ENCODE data around the gene PRKN. TPM values are rescaled to one million over a fixed set of nuclear protein-coding genes. Genes with fewer than 3 reads are reported as not detected.

Gene PRKN
- total and polyA plus RNA-seq, 4 experiments from 2014 or later: 0.50 to 5.3 (median 2.9) TPM

DNA sequence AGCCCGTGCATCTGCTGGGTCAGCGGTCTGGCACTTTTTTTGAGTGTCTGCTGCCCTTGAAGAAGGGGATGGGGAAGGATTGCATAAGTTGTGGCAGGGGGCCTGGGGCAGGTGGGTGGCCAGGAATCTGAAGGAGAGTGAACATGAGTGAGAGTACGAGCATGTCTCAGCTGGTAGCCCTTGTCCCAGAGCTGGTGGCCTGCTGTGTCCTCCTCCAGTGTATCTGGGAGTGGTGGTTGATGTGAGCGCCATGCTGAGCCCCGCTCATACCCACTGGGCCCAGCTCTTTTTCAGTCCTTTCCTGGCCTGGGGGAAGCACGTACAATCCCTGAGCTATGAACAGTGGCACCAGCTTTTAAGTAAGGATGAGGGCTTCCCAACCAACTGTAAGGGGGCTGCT, 1317.5 kb downstream of the PRKN start:
- no peak for DNase-seq
- no peak overlapping the region for H3K4me3 ChIP-seq (ENCODE audit: low read length in 2 of 2)
- Mint-ChIP-seq H3K4me1 (no peaks in the 10 kb centered on the region), H3K27me3 (no peaks in the 10 kb centered on the region), H3K9me3 (peaks cover 0 to 4% (median 0%) of the 10 kb centered on the region in 8 donors), H3K4me3 (no peak overlapping the region), H3K27ac (no peak overlapping the region), H3K36me3 (no peaks in the 10 kb centered on the region)
- H3K27ac ChIP-seq (ENCODE audit: low read depth, low read length): no peak overlapping the region
- H3K27me3 ChIP-seq (ENCODE audit: insufficient read depth, low read length): no peaks in the 10 kb centered on the region
- no peaks in the 10 kb centered on the region for H3K4me1 ChIP-seq (ENCODE audit: insufficient read depth, low read length)
- H3K9me3 ChIP-seq (ENCODE audit: control insufficient read depth in 1 of 2, low read length in 2 of 2): no peaks in the 10 kb centered on the region
- ChIA-PET POLR2A (ENCODE audit: partially characterized antibody) (no interaction called here), CTCF (ENCODE audit: partially characterized antibody) (interaction anchor here (0.8 to 1.2 kb wide), 3 partner anchors 8 to 39 kb away, joined by 3 to 4 read pairs (median 3); no protein-coding TSS in a partner anchor)
- intact Hi-C loops (cut with micrococcal nuclease): no loop called here
- no peaks in the 10 kb centered on the region for H3K36me3 ChIP-seq (ENCODE audit: insufficient read depth, low read length)

DNA sequence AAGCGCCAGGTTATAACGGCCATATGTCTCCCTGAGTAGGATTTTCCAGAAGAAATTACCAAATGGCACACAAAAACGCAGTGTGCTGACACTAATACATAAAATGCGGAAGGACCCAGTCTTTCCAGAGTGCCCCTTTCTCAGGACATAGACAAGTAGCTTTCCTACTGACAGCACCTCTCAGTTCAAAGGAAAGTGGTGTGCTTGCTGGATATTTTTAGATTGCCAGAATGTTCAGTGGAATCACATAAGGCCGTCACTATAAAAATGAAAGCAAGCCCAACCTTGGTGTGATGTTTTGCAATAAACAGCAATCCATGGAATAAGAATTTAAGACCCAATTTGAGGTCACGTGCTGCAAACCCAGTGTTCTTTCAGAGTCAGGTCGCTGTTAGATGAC, 1318.2 kb downstream of the PRKN start:
- Histone ChIP-seq H3K27me3 (ENCODE audit: insufficient read depth, low read length) (no peaks in the 10 kb centered on the region), H3K4me3 (ENCODE audit: low read length in 2 of 2) (no peak overlapping the region), H3K9me3 (ENCODE audit: control insufficient read depth in 1 of 2, low read length in 2 of 2) (no peaks in the 10 kb centered on the region), H3K27ac (ENCODE audit: low read depth, low read length) (no peak overlapping the region), H3K36me3 (ENCODE audit: insufficient read depth, low read length) (no peaks in the 10 kb centered on the region), H3K4me1 (ENCODE audit: insufficient read depth, low read length) (no peaks in the 10 kb centered on the region)
- no peak overlapping the region for H3K4me3 Mint-ChIP-seq
- no peak for DNase-seq
- POLR2A ChIA-PET (ENCODE audit: partially characterized antibody): no interaction called here
- peaks cover 0 to 6% (median 0%) of the 10 kb centered on the region in 8 donors for H3K9me3 Mint-ChIP-seq
- peaks cover 0 to 1% of the 10 kb centered on the region in 2 donors for H3K27me3 Mint-ChIP-seq
- H3K36me3 Mint-ChIP-seq: no peaks in the 10 kb centered on the region
- intact Hi-C loops (cut with micrococcal nuclease): no loop called here
- CTCF ChIA-PET (ENCODE audit: partially characterized antibody): interaction anchor here (2.3 kb wide), 1 partner anchor 9 kb away, joined by 7 read pairs; no protein-coding TSS in a partner anchor
- H3K4me1 Mint-ChIP-seq: no peaks in the 10 kb centered on the region
- no peak overlapping the region for H3K27ac Mint-ChIP-seq

DNA sequence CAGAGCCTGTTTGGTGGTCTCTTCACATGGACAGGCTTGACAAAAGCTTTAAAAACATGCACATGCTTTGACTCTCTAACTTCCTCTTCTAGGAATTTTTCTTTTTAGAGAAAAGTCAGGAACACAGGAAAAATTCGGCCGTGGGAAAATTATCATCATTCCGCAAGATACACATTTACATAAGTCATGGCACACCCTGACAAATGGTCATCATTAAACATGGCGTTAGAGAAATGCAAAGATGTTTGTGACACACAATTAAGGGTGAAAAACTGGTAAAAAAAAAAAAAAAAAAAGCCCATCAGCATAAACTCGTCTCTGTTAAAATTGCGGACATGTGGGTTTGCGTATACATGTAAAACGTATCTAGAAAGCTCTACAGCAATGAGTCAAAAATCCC, 1319.5 kb downstream of the PRKN start:
- intact Hi-C loops (cut with micrococcal nuclease): no loop called here
- H3K4me3 ChIP-seq (ENCODE audit: low read length in 2 of 2): no peak overlapping the region
- POLR2A ChIA-PET (ENCODE audit: partially characterized antibody): no interaction called here
- H3K4me1 ChIP-seq (ENCODE audit: insufficient read depth, low read length): no peaks in the 10 kb centered on the region
- H3K4me1 Mint-ChIP-seq: no peaks in the 10 kb centered on the region
- no peaks in the 10 kb centered on the region for H3K36me3 ChIP-seq (ENCODE audit: insufficient read depth, low read length)
- no peak overlapping the region for H3K27ac ChIP-seq (ENCODE audit: low read depth, low read length)
- H3K27me3 Mint-ChIP-seq: peaks cover 0 to 1% of the 10 kb centered on the region in 2 donors
- CTCF ChIA-PET (ENCODE audit: partially characterized antibody): interaction anchor here (1.3 to 2.3 kb wide), 2 partner anchors 10 to 15 kb away, joined by 5 to 7 read pairs; no protein-coding TSS in a partner anchor
- no peaks in the 10 kb centered on the region for H3K27me3 ChIP-seq (ENCODE audit: insufficient read depth, low read length)
- H3K4me3 Mint-ChIP-seq: no peak overlapping the region
- H3K27ac Mint-ChIP-seq: no peak overlapping the region
- peaks cover 0 to 18% (median under 1%) of the 10 kb centered on the region in 8 donors for H3K9me3 Mint-ChIP-seq
- H3K36me3 Mint-ChIP-seq: no peaks in the 10 kb centered on the region
- no peak for DNase-seq
- H3K9me3 ChIP-seq (ENCODE audit: control insufficient read depth in 1 of 2, low read length in 2 of 2): no peaks in the 10 kb centered on the region

DNA sequence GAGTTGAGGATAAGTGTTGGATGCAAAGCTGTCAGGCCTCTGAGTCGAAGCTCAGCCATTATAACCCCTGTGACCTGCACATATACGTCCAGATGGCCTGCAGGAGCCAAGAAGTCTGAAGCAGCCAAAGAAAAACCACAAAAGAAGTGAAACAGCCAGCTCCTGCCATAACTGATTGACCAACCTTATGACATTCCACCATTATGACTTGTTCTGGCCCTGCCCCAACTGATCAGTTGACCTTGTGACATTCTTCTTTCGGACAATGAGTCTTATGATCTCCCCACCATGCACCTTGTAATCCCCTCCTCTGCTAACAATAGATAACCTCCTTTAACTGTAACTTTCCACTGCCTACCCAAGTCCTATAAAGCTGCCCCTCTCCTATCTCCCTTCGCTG, 1320.0 kb downstream of the PRKN start:
- Mint-ChIP-seq H3K9me3 (peaks cover 0 to 18% (median under 1%) of the 10 kb centered on the region in 8 donors), H3K4me3 (no peak overlapping the region), H3K36me3 (no peaks in the 10 kb centered on the region), H3K4me1 (no peaks in the 10 kb centered on the region), H3K27me3 (peaks cover 0 to 4% of the 10 kb centered on the region in 2 donors), H3K27ac (no peak overlapping the region)
- Histone ChIP-seq H3K9me3 (ENCODE audit: control insufficient read depth in 1 of 2, low read length in 2 of 2) (no peaks in the 10 kb centered on the region), H3K36me3 (ENCODE audit: insufficient read depth, low read length) (no peaks in the 10 kb centered on the region), H3K27me3 (ENCODE audit: insufficient read depth, low read length) (no peaks in the 10 kb centered on the region), H3K4me3 (ENCODE audit: low read length in 2 of 2) (no peak overlapping the region), H3K27ac (ENCODE audit: low read depth, low read length) (no peak overlapping the region), H3K4me1 (ENCODE audit: insufficient read depth, low read length) (no peaks in the 10 kb centered on the region)
- DNase-seq: no peak
- CTCF ChIA-PET (ENCODE audit: partially characterized antibody): interaction anchor here (1.3 to 2.3 kb wide), 2 partner anchors 11 to 15 kb away, joined by 5 to 7 read pairs; no protein-coding TSS in a partner anchor
- POLR2A ChIA-PET (ENCODE audit: partially characterized antibody): no interaction called here
- intact Hi-C loops (cut with micrococcal nuclease): no loop called here

- H3K4me3 ChIP-seq (ENCODE audit: low read length in 2 of 2): no peak overlapping the region
- H3K27me3 ChIP-seq (ENCODE audit: insufficient read depth, low read length): no peaks in the 10 kb centered on the region
- ChIA-PET CTCF (ENCODE audit: partially characterized antibody) (interaction anchor here (1.3 to 2.3 kb wide), 2 partner anchors 11 to 15 kb away, joined by 5 to 7 read pairs; no protein-coding TSS in a partner anchor), POLR2A (ENCODE audit: partially characterized antibody) (no interaction called here)
- Mint-ChIP-seq H3K27ac (no peak overlapping the region), H3K36me3 (no peaks in the 10 kb centered on the region), H3K4me3 (no peak overlapping the region), H3K4me1 (no peaks in the 10 kb centered on the region), H3K9me3 (peaks cover 0 to 18% (median under 1%) of the 10 kb centered on the region in 8 donors), H3K27me3 (peaks cover 0 to 4% of the 10 kb centered on the region in 2 donors)
- H3K4me1 ChIP-seq (ENCODE audit: insufficient read depth, low read length): no peaks in the 10 kb centered on the region
- no peak for DNase-seq
- H3K27ac ChIP-seq (ENCODE audit: low read depth, low read length): no peak overlapping the region
- intact Hi-C loops (cut with micrococcal nuclease): no loop called here
- no peaks in the 10 kb centered on the region for H3K36me3 ChIP-seq (ENCODE audit: insufficient read depth, low read length)
- no peaks in the 10 kb centered on the region for H3K9me3 ChIP-seq (ENCODE audit: control insufficient read depth in 1 of 2, low read length in 2 of 2)
Measured at GRCh38 chr6:161407115-161407514, 1320.5 kb downstream of the PRKN start.

DNA sequence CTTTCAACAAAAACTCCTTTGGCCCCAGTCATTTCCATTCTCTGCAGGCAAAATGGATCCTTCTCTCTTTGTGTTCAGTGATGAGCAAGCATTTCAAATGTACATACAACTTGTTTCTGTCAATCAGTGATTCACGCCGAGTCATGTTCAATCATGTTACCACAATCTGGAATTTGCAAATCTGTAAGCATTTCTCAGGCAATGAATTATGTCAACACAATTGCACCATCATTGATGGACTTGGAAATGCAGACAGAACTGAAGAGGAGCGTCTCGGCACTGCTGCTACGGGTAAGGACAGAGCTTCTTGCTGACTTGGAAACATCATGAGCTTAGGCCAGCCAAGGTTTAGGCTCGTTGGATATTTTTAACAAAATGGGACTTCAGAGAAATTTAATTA, 1320.9 kb downstream of the PRKN start:
- no peaks in the 10 kb centered on the region for H3K4me1 ChIP-seq (ENCODE audit: insufficient read depth, low read length)
- H3K9me3 Mint-ChIP-seq: peaks cover 0 to 18% (median under 1%) of the 10 kb centered on the region in 8 donors
- CTCF ChIA-PET (ENCODE audit: partially characterized antibody): interaction anchor here (1.3 to 1.7 kb wide), 2 partner anchors 12 to 14 kb away, joined by 4 to 5 read pairs; no protein-coding TSS in a partner anchor

GRCh38 chr6:161405418-161405817, 1322.1 kb downstream of the PRKN start:
- peaks cover 0 to 4% of the 10 kb centered on the region in 2 donors for H3K27me3 Mint-ChIP-seq
- CTCF ChIA-PET (ENCODE audit: partially characterized antibody): interaction anchor here (1.7 kb wide), 1 partner anchor 13 kb away, joined by 4 read pairs; no protein-coding TSS in a partner anchor

More for the DNA sequence above, 1320.9 kb downstream of the PRKN start:
- Mint-ChIP-seq H3K27ac (no peak overlapping the region), H3K27me3 (peaks cover 0 to 4% of the 10 kb centered on the region in 2 donors), H3K4me3 (no peak overlapping the region), H3K36me3 (no peaks in the 10 kb centered on the region), H3K4me1 (no peaks in the 10 kb centered on the region)
- H3K36me3 ChIP-seq (ENCODE audit: insufficient read depth, low read length): no peaks in the 10 kb centered on the region
- no peak overlapping the region for H3K4me3 ChIP-seq (ENCODE audit: low read length in 2 of 2)
- H3K27me3 ChIP-seq (ENCODE audit: insufficient read depth, low read length): no peaks in the 10 kb centered on the region
- intact Hi-C loops (cut with micrococcal nuclease): no loop called here
- POLR2A ChIA-PET (ENCODE audit: partially characterized antibody): no interaction called here
- no peaks in the 10 kb centered on the region for H3K9me3 ChIP-seq (ENCODE audit: control insufficient read depth in 1 of 2, low read length in 2 of 2)
- H3K27ac ChIP-seq (ENCODE audit: low read depth, low read length): no peak overlapping the region
- no peak for DNase-seq

More at GRCh38 chr6:161405418-161405817, 1322.1 kb downstream of the PRKN start:
- Histone ChIP-seq H3K27ac (ENCODE audit: low read depth, low read length) (no peak overlapping the region), H3K27me3 (ENCODE audit: insufficient read depth, low read length) (no peaks in the 10 kb centered on the region), H3K4me1 (ENCODE audit: insufficient read depth, low read length) (no peaks in the 10 kb centered on the region), H3K9me3 (ENCODE audit: control insufficient read depth in 1 of 2, low read length in 2 of 2) (no peaks in the 10 kb centered on the region), H3K4me3 (ENCODE audit: low read length in 2 of 2) (no peak overlapping the region), H3K36me3 (ENCODE audit: insufficient read depth, low read length) (no peaks in the 10 kb centered on the region)
- no peak overlapping the region for H3K4me3 Mint-ChIP-seq
- H3K9me3 Mint-ChIP-seq: peaks cover 0 to 18% (median under 1%) of the 10 kb centered on the region in 8 donors
- H3K36me3 Mint-ChIP-seq: no peaks in the 10 kb centered on the region
- no peaks in the 10 kb centered on the region for H3K4me1 Mint-ChIP-seq
- intact Hi-C loops (cut with micrococcal nuclease): no loop called here
- no peak overlapping the region for H3K27ac Mint-ChIP-seq
- POLR2A ChIA-PET (ENCODE audit: partially characterized antibody): no interaction called here
- DNase-seq: no peak
